Epithelial cell of esophagus (primary cell): ENCODE results near the gene STRA8.

Experiments used
- DNase-seq: peaks from one replicate; pipeline ENCODE4 v3.0.0; 2010; ENCODE audit warnings: low read depth
- H3K4me3 ChIP-seq: 2 replicates; pipeline ENCODE4 v1.5.1; 2011; ENCODE audit warnings: mild to moderate bottlenecking, low read length, control low read depth
- TF ChIP-seq, protein P1 (sequence below): IDR thresholded peaks from 2 replicates; pipeline ENCODE4 v1.5.1; 2011; ENCODE audit warnings: low read depth, mild to moderate bottlenecking, low read length, control low read depth, inconsistent platforms; ENCODE audit not compliant: insufficient read depth; ENCODE audit errors: missing control alignments

Gene STRA8

DNA sequence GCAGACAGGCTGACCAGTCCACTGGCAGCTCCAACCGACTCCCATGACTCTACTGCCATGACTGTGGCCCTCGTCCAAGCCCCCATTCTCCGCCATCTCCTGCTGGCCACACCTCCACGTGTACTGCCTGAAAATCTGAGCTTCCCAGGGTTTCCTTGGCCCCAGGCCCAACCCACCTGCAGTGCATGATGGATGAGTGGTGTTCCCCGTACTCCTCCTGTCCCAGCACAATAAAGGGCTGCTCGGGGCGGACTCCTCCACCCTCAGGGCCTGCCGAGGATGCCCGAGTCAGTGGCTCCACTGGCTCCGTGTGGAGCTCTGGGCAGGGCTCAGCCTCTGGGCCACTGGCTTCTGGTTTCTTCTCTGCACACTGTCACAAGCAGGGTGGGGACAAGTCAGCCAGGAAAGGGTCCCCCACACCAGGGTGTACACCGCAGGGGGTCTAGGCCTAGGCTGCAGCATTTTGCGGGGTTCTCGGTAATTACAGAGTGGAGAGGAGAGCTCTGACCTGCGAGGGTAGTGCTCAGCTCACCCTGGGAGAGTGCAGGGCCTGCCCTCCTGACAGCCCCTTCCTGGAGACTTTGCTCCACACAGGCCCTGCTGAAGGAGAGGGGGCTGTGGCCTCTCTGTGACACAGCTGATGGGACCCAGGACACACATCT, 37.5 kb upstream of the STRA8 start:
- no peak overlapping the region for H3K4me3 ChIP-seq
- DNase-seq: no peak
- TF ChIP-seq, protein P1, sequence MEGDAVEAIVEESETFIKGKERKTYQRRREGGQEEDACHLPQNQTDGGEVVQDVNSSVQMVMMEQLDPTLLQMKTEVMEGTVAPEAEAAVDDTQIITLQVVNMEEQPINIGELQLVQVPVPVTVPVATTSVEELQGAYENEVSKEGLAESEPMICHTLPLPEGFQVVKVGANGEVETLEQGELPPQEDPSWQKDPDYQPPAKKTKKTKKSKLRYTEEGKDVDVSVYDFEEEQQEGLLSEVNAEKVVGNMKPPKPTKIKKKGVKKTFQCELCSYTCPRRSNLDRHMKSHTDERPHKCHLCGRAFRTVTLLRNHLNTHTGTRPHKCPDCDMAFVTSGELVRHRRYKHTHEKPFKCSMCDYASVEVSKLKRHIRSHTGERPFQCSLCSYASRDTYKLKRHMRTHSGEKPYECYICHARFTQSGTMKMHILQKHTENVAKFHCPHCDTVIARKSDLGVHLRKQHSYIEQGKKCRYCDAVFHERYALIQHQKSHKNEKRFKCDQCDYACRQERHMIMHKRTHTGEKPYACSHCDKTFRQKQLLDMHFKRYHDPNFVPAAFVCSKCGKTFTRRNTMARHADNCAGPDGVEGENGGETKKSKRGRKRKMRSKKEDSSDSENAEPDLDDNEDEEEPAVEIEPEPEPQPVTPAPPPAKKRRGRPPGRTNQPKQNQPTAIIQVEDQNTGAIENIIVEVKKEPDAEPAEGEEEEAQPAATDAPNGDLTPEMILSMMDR: no peak

DNA sequence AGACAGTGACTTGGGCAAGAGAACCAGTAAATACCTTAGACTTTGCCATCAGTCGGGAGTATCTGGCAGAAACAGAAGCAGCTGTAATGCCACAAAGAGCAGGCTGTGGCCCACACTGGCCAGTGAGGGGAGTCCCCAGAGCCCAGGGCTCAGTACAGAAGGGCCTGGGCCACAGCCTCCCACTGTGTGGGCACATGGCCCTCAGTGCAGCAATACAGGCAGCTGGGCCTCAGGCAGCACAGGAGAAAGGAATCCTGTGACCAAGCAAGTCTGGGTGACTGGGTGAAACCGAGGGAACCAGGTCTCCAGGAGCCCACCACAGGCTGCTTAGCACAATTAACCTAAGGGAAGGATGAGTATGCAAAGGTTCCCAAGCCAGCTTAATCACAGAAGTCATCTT, 36.3 kb upstream of the STRA8 start:
- H3K4me3 ChIP-seq: no peak overlapping the region

DNA sequence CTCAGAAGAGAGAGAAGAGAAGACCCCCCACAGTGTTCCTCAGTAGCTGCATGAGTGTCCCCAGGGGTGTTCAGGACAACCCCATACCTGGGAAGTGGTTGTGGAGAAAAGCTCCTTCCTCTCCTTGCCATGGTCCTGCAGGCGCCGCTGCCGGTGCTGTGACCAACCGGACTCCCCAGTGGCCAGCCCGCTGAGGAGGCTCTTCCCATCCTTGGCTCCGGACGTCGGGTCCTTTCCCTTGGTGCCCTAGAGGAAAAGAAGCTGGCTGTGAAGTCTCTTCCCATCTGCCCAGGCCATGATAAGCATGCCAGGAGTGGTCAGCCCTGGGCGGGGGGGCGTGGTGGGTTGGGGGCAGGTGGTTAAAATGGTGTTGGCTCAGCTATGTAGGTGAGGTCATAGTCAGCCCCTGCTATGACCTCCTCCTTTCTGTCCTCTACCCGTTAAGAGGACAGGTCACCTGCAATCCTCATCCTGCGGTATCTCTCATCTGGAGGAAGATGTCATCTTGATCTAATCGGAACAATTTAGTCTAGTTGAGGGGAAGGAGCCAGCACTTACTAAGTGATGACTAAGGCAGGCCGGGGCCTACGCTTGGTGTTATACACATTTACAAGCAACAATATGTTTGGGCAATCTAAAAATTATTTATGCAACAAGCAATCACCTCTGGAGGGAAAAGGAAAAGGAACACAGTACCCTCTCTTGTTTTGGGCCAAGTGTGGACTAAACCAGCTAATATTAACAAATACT, 35.6 kb upstream of the STRA8 start:
- TF ChIP-seq, protein P1: no peak
- DNase-seq: no peak
- no peak overlapping the region for H3K4me3 ChIP-seq

More for the DNA sequence above, 36.3 kb upstream of the STRA8 start:
- DNase-seq: no peak
- TF ChIP-seq, protein P1: no peak

DNA sequence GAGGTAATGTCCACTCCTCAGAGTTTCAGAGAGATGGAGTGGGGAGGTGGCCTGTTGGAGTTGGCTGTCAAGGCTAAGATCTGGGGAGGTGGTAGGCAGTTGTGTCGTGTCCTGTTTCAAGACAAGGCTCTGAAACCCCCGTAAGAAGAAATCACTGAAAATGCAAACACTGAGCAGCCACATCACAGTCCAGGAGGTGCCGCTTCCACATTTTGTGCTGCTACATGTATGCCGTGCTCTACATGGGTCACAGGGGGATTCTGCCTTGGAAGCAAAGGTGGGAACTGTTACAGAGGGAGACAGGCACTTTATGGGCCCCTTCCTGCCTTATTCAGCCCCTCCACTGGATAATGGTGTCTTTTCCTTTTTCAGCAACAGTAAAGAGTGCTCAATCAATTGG, 34.2 kb upstream of the STRA8 start:
- no peak overlapping the region for H3K4me3 ChIP-seq

DNA sequence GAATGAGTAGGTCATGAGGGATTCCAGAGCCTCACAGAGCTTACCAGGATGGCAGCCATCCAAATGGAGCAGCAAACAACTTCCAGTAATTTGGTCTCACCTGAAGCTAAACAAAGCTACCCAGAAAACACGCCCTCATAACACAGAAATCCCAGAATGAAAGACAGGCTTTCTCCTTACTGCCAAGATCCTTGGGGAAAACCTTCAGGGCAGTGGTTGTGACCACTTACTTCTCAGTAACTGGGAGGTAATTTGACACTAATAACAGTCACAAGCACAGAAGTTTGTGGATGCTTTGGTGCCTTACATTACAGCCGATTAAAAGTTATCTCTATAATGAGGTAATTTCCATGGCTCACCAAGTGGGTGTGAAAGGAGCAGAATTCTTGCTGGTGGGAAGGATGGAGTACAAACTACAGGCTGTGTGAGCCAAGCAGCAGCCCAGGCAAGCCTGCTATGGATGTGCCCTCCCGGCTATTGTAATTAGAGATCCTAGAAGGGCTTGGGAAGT, 32.8 kb upstream of the STRA8 start:
- TF ChIP-seq, protein P1: no peak
- H3K4me3 ChIP-seq: no peak overlapping the region
- DNase-seq: peak; percentile 39

More for the DNA sequence above, 34.2 kb upstream of the STRA8 start:
- no peak for DNase-seq
- TF ChIP-seq, protein P1: no peak

DNA sequence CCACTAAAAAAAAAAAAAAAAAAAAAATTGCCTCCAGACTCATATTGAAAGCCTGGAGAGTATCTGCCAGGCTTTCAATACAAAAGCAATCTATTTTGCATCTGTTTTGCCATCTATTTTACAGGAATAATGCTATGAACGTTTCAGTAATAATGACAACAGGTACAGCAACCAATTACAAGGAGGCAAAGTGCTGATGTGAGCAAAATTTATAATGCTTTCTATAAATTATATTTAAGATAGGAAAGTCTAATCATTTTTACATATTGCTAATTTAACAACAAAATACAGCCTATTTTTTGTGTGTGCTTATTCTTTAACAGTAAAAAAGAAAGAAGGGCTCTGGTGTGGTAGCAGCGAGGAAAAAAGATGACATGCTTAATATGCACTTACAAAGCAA, 32.3 kb upstream of the STRA8 start:
- no peak for DNase-seq
- TF ChIP-seq, protein P1: no peak
- no peak overlapping the region for H3K4me3 ChIP-seq
